Measurements from ENCODE around the gene LGR5.

The LGR5 gene

GRCh38 chr12:71626098-71626497, 186.5 kb downstream of the LGR5 start:
- DNase-seq (ENCODE audit: low spot score): no peak
- no peak overlapping the region for H3K27ac ChIP-seq
- ChIA-PET CTCF (interaction anchor here (0.5 to 0.6 kb wide), 2 partner anchors 10 to 27 kb away, joined by 3 to 4 read pairs; no protein-coding TSS in a partner anchor), POLR2A (ENCODE audit: low non-redundant PET) (no interaction called here)
- TF ChIP-seq, protein P1, sequence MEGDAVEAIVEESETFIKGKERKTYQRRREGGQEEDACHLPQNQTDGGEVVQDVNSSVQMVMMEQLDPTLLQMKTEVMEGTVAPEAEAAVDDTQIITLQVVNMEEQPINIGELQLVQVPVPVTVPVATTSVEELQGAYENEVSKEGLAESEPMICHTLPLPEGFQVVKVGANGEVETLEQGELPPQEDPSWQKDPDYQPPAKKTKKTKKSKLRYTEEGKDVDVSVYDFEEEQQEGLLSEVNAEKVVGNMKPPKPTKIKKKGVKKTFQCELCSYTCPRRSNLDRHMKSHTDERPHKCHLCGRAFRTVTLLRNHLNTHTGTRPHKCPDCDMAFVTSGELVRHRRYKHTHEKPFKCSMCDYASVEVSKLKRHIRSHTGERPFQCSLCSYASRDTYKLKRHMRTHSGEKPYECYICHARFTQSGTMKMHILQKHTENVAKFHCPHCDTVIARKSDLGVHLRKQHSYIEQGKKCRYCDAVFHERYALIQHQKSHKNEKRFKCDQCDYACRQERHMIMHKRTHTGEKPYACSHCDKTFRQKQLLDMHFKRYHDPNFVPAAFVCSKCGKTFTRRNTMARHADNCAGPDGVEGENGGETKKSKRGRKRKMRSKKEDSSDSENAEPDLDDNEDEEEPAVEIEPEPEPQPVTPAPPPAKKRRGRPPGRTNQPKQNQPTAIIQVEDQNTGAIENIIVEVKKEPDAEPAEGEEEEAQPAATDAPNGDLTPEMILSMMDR (conservative IDR thresholded peaks at IDR 0.05; ENCODE audit: low read depth): no peak

GRCh38 chr12:71626768-71627167, 187.2 kb downstream of the LGR5 start:
- POLR2A ChIA-PET (ENCODE audit: low non-redundant PET): no interaction called here

DNA sequence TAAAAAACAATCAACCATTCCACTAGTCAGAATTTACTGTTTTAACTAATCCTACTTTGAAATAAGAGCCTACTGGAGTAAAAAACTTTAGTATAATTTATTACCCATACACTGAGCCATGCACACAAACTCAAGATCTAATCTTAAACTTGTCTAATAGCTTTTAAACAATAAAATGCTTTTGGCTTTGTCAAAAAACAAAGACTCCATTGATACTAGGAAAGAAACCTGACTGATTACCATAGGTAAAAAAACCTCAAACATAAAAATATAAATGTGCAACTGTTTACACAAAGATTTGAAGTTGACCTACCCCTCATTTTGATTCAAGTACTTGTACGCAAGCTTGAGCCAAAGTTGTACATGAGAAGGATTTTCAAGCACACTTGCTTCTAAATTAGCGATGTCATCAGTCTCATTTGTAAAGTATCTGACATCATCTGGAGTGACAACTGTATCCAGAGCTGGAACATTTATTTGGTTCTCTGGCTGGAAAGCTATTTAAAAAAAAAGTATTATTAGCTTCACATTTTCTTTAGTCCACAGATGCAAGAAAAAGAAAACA, 187.9 kb downstream of the LGR5 start:
- TF ChIP-seq, protein P1 (conservative IDR thresholded peaks at IDR 0.05; ENCODE audit: low read depth): no peak
- H3K27ac ChIP-seq: no peak overlapping the region
- CTCF ChIA-PET: no interaction called here
- no peak for DNase-seq (ENCODE audit: low spot score)
- POLR2A ChIA-PET (ENCODE audit: low non-redundant PET): no interaction called here

More at GRCh38 chr12:71626768-71627167, 187.2 kb downstream of the LGR5 start:
- no peak overlapping the region for H3K27ac ChIP-seq
- CTCF ChIA-PET: no interaction called here
- DNase-seq (ENCODE audit: low spot score): no peak
- TF ChIP-seq, protein P1 (conservative IDR thresholded peaks at IDR 0.05; ENCODE audit: low read depth): no peak
